ENCODE results near the gene OGDH. TPM values are rescaled to one million over a fixed set of nuclear protein-coding genes. Genes with fewer than 3 reads are reported as not detected.
A peak's percentile ranks its signal among the peaks of the same experiment; 100 is the strongest.
"Not testable (repeated sequence)": the region's sequence is repeated elsewhere in the genome, so short reads cannot be mapped to it uniquely, and the experiment has no call there.

The OGDH gene
- total RNA-seq, 1 experiment from 2014 or later: 81.6 TPM

DNA sequence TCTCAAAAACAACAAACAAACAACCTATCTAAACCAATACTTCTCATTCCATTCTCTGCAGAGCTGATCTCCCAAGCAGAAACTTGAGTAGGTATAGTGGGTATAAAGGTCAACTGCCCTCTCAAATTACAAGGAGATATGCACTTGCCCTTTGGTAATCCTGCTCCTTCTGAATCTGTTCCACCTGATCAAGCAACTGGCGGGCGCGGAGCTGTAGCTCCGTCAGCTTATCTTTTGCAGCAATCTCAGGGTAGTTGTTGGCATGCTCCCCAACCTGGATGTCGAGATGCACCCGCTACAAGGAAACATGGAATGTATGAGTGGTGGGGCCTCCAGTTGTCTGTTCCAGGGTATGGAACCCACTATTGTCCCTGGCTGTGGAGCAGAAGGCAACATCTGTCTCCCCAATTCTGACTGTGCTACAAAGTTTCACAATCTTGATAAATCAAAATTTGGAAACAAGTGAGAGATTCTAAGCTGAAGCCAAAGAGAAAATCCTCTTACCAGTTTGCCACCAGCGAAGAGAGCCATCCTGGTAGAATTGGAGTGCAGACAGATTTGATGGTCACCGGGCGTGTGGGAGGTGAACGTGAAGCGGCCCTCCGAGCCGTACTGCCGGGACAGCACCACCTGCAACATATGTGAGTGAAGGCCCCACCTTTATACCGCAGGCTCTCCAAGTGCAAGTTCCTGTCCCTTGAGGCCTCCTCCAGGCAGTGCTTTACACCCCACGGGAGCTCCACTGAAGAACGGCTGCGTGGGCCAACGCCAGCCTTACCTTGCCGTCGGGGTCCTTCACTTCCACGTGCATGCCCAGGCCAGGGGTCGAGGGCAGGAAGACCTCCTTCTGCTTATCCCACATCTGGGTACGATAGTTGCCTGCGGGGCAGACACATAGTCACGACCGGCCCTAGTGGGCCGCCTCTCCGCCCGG lies 25.2 kb upstream of the OGDH start:
- peak; percentile 63 for DNase-seq (ENCODE audit: low spot score)

DNA sequence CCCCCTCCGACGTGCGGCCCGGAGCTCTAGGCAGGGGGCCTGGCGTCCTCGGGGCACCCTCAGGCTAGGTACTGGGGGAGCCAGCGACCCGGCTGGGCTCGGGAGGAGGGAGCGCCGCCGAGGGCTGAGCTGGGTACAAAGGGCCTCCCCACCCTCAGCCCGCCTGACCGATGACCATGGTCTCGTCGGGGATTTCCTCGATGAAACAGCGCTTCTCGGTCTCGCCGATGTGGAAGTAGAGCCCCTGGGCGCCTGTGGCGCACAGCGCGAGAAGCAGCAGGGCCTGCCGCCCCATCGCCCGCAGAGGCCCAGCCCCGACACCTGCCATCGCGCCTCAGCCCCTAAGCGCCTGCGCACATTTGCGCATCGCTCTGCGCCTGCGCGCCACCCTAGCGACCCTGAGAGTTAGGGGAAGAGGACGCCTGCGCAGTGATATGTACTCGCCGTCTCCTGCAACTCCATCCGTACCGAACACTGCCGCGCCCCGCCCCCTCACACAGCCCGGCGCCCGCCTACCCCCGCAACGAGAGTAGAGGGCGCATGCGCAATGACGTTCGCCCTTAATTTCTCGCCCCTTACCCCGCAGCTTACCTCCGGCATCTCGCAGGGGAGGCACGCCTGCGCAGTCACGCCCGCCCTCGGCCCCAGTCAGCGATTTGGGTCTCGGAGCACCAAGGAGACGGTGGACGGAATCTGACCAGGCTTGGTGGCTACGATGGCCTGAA lies 24.4 kb upstream of the OGDH start, which contains the start of gene TMED4:
Gene TMED4 (minus strand): TSS at position 353 of the 725 bp plus-strand sequence. CDS start 25 bp downstream, at position 328.
- peak; percentile 100 for DNase-seq (ENCODE audit: low spot score)

DNA sequence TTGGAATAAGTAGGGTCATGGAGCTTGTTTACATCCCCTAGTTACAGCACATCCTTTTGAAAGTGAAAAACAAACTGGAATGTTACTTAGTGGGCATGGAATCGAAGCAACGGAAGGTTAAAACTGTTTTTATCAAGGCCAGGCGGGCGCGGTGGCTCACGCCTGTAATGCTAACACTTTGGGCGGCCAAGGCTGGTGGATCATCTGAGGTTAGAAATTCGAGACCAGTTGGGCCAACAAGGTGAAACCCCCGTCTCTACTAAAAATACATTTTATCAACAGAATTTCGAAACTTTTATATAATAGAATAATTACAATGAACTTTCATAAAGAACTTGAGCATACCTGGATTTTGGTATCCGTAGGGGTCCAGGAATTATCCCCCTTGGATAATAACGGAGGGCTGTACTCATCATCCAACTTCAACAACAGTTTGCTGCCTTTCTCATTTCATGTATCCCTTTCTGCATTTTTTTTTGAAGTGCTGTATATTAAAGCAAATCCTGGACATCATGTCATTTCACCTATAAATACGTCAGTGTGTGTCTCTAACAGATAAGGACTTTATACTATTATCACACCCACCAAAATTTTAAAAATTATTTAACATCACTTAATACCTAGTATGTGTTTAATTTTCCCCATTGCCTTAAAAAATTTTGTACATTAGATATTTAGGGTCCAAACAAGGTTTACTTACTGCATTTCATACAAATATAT lies 23.1 kb upstream of the OGDH start:
- DNase-seq (ENCODE audit: low spot score): no peak

DNA sequence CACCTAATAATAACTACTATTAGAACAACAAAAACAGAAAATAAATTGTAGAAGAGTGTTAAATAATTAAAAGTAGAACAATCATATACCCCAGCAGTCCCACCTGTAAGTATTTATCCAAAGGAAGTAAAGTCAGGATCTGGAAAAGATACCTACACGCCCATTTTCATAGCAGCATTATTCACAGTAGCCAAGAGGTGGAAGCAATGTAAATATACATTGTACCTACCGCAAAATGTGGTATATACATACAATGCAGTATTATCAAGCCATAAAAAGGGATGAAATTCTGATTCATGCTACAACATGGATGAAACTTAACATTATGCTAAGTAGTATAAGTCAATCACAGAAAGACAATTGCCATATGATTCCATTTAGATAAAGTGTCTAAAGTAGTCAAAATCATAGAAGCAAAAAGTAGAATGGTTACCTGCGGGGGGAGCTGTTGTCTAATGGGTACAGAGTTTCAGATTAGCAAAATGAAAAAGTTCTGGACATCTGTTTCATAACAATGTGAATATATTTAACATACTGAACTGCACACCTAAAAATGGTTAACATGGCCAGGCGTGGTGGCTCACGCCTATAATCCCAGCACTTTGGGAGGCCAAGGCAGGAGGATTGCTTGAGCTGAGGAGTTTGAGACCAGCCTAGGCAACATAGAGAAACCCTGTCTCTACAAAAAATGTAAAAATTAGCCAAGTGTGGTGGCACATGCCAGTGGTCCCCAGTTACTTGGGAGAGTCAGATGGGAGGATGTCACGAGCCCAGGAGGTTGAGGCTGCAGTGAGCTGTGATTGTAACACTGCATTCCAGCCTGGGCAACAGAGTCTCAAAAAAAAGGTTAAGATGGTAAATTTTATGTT lies 18.4 kb upstream of the OGDH start:
- DNase-seq (ENCODE audit: low spot score): peak; percentile 89

DNA sequence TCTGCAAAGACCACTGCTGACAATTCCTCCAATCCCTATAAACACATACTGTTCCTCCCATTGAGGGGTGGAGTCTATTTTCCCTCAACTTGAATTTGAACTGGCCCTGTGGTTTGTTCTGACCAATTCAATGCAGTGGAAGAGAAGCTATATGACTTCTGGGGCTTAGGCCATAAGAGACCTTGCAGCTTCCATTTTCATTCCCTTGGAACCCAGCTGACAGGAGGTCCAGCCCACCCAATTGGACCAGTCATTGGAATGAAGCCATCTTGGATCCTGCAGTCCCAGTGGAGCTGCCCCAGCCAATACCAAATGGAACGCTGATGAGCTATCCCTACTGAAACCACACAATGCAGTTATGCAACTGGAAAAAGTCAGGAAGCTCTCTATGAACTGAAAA lies 15.5 kb upstream of the OGDH start:
- no peak for DNase-seq (ENCODE audit: low spot score)

DNA sequence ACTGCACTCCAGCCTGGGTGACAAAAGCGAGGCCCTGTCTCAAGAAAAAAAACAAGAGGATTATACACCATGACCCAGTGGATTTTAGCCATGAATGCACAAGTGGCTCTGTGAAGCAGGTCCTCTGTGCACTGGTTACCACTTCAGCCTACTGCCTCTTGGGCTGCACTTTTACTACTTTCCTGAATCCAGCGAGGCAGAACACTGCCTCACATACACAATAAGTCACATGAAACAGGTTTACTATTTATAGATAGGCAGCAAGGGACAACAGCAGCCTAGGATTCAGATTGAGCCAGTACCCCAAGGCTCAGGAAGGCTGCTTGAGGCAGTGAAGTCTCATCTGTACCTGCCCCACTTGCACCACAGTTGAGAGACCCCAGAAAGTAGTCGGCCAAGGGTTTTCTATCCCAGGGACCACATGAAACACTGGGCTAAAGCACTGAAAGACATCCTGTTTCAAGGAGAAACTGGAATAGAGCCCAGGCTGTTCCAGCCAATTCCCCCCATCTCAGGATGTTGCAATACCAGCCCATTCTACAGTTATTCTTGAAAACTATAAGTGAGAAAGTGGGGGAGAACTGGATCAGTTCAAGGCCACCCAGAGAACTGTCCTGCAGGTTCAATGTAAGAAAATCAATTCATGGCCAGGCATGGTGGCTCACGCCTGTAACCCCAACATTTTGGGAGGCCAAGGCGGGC lies 10.3 kb upstream of the OGDH start:
- DNase-seq (ENCODE audit: low spot score): no peak

DNA sequence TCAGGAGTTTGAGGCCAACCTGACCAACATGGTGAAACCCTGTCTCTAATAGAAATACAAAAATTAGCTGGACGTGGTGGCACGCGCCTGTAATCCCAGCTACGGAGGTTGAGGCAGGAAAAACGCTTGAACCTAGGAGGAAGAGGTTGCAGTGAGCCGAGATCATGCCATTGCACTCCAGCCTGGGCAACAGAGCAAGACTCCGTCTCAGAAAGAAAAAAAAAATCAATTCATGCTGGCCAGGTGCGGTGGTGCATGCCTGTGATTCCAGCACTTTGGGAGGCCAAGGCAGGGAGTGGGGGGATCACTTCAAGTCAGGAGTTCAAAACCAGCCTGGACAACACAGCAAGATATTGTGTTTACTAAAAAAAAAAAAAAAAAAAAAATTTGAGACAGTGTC lies 9.2 kb upstream of the OGDH start:
- DNase-seq (ENCODE audit: low spot score): not testable (repeated sequence)

DNA sequence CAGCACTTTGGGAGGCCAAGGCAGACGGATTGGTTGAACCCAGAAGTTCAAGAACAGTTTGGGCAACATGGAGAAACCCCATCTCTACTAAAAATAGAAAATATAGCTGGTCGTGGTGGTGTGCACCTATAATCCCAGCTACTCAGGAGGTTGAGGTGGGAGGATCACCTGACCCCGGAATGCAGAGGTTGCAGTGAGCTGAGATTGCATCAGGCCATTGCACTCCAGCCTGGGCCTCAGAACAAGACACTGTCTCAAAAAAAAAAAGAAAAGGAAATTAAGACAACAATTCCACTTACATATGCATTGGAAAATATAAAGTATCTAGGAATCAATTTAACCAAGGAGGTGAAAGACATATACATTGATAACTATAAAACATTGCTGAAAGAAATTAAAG lies 7.2 kb upstream of the OGDH start:
- no peak for DNase-seq (ENCODE audit: low spot score)

DNA sequence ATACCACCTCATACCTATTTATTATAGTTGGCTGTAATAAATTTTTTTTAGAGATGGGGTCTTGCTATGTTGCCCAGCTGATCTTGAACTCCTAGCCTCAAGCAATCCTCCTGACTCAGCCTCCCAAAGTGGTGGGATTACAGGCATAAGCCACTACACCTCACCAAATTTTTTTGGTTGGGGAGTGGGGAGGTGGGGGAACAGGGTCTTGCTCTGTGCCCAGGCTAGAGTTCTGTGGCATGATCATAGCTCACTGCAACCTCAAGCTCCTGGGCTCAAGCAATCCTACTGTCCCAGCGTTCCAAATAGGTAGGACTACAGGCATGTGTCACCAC lies 3.9 kb upstream of the OGDH start:
- no peak for DNase-seq (ENCODE audit: low spot score)

DNA sequence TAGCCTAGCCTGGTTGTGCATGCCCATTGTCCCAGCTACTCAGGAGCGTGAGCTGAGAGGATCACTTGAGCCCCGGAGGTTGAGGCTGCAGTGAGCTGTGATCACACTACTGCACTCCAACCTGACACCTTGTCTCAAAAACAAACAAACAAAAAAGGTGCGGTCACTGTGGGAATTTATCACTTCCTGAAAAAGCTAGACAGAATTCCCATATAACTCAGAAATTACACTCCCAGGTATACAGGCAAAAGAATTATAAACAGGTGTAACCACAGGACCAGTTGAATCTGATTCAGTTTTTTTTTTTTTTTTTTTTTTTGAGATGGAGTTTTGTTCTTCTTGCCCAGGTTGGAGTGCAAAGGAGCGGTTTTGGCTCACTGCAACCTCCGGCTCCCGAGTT lies 3.2 kb upstream of the OGDH start:
- DNase-seq (ENCODE audit: low spot score): no peak

DNA sequence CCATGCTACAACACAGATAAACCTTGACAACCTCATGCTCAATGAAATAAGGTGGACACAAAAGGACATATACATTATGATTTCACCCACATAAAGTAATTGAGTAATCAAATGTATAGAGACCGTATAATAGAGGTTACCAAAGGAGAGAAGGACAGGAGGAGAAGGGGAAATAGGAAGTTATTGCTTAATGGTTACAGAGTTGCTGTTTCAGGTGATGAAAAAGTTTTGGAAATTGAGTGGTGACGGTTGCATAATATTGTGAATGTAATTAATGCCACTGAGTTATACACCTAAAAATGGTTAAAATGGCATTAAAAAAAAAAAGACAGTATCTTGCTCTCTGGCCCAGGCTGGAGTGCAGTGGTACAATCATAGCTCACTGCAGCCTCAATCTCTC lies 1.5 kb upstream of the OGDH start:
- DNase-seq (ENCODE audit: low spot score): no peak

DNA sequence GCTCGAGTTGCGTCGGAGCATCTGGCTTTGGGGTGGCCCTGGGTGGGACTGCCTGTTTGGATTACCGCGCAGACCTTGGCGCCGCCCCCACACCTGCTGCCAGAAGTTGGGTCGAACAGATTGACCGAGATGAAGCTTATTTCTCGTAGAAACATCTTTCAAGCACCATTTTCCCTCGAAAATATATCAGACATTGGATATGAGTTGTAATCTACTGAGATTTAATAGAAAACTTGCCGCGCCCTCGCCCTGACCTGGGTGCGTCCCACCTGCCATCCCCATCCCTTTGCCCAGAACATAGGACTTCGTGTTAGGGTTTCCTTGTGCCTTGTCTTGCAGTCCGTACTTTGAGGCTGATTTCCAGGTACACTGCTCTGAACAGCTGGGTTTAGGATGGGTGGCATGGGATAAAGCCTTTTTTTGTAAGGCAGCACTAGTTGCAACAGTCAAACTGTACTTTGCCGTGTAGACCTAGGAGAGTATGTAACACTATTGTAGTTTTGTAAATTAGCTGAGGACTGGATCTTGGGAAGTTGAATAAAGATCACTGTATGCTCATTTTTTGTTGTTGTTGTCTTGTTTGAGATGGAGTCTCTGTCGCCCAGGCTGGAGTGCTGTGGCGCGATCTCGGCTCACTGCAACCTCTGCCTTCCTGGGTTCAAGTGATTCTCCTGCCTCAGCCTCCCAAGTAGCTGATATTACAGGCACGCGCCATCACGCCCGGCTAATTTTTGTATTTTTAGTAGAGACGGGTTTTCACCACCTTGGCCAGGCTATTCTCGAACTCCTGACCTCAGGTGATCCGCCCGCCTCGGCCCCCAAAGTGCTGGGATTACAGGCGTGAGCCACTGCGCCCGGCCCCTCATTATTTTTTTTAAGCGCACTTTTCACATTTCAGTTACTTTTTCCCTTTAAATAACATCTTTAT lies 978 bp downstream of the OGDH start:
- DNase-seq (ENCODE audit: low spot score): no peak

DNA sequence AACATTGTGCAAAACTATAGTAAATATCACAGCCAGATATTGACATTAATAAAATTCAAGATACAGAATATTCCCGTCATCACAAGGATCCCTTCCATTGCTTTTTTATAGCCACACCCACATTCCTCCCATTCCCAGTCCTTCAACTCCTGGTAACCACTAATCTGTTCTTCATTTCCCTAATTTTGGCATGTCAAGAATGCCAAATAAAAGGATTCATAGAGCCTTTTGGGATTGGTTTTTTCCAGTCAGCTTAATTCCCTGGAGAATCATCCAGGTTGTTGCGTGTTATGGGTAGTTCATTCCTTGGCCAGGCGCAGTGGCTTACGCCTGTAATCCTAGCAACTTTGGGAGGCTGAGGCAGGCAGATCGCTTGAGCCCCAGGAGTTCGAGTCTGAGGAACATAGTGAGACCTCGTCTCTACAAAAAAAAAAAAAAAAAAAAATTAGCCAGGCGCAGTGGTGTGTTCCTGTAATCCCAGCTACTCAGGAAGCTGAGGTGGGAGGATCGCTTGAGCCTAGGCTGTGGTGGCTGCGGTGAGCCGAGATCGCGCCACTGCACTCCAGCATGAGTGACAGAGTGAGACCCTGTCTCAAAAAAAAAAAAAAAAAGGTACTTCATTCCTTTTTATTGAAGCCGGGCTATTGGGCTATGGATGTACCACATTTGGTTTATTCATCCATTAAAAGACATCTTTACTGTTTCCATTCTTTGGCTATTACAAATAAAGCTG lies 2.7 kb downstream of the OGDH start:
- DNase-seq (ENCODE audit: low spot score): no peak

DNA sequence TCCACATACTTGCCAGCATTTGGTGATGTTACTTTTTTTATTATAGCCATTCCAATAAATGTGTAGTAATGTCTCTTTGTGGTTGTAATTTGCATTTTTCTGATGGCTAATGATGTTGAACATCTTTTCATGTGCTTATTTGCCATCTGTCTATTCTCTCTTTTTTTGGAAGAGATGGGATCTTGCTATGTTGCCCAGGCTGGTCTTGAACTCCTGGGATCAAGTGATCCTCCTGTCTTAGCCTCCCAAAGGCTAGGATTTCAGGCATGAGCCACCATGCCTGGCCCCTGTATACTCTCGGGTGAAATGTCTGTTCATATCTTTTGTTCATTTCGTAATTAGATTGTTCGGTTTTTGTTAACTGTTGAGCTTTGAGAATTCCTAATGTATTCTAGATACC lies 3.4 kb downstream of the OGDH start:
- DNase-seq (ENCODE audit: low spot score): no peak

DNA sequence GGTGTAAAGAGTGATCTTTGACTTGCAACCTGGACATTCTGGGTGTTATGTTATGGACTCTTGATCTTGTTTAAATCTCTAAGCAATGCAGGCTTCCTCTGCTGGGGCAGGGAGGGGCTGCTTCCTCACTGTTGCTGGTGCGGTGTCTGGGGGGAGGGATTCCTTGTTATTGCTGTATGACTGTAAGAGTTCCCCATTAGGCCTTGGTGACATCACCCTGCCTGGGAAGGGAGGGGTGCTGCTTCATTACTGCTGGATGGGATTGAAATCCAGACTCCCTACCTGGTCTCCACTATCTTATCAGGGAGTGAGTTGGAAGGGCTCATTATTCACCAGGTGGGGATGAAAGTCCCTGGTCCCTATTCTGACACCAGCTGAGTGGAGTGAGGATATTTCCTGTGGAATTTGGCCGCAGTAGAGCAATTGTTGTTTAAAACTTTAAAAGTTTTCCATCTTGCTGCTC lies 8.8 kb downstream of the OGDH start:
- DNase-seq (ENCODE audit: low spot score): no peak

DNA sequence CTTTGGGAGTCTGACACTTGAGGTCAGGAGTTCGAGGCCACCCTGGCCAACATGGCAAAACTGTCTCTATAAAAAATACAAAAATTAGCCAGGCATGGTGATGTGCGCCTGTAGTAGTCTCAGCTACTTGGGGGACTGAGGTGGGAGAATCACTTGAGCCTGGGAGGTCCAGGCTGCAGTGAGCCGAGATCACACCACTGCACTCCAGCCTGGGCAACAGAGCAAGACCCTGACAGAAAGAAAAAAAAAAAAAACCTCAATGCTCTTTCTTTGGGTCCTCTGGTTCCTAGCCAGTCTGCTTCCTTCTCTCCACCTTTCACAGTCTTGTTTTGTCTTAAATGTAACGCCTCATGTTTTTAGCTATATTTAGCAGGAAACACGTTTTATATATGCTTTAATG lies 9.4 kb downstream of the OGDH start:
- no peak for DNase-seq (ENCODE audit: low spot score)

DNA sequence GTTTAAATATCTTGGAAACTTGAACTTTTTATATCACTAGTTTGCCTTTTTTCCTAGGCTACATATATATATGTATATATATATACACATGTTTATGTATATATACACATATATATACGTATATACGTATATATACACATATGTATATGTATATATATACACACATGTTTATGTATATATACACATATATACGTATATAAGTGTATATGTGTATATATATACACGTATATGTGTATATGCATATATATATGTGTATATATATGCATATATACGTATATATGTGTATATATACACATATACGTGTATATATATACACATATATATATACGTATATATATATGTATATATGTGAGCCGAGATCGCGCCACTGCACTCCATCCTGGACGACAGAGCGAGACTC lies 10.1 kb downstream of the OGDH start:
- no peak for DNase-seq (ENCODE audit: low spot score)

DNA sequence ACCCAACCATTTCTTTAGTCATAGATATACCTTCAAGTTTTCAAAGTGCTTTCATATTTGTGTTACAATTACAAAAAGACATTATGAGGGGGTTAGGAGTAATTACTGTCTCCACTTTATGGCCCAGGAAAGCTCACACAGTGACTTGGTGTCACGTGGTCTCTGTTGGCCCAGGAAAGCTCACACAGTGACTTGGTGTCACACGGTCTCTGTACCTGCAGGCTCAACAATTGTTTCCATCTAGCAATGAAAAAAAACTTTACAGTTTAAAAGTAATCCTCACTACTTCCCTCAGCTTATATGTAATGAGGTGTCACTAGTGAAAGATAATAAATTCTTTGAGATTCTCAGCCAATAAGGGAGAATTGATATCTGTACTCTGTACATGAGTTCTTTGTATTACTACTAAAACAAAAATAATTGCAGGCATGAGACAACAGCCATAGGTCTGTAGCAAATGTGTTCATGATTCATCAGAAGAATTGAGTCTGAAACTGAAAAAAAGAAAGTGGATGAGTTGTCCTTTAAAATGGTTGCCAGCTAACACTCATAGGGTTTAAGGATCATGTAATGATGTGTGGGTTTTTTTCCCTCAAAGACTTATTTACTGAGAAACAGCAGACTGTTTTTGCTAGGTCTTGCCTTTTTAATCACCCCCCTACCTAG lies 10.9 kb downstream of the OGDH start:
- no peak for DNase-seq (ENCODE audit: low spot score)
